Activated T-cell treated with anti-CD3 and anti-CD28 coated beads, Interleukin-2, amount 50 U/mL, for 4 hours (primary cell): Measurements from ENCODE around the gene STAT5B. TPM values are rescaled to one million over a fixed set of nuclear protein-coding genes. Genes with fewer than 3 reads are reported as not detected.

ENCODE experiments used
- total RNA-seq, 3 donors: library from RNA; stranded (reverse); gene quantifications; one replicate each; pipeline ENCODE4 v1.2.1, GENCODE V29; 2021

STAT5B gene
- total RNA-seq, 3 donors from 2014 or later, result 62.9 to 86.7 (median 71.9) TPM

Other genes starting within 250 kb of the STAT5B start
- under 1 TPM in 2 of 3 donors, not detected in 1; 0.08 to 0.13 TPM for gene C17orf113, start 225.8 kb downstream of the STAT5B start, total RNA-seq
- under 1 TPM in 2 of 3 donors, not detected in 1; 0.29 to 0.43 TPM for gene ZNF385C, start 177.9 kb downstream of the STAT5B start, total RNA-seq
- gene DHX58, start 163.7 kb downstream of the STAT5B start, total RNA-seq, result 1 to 10 TPM; 2.0 to 8.4 (median 6.9) TPM
- gene KAT2A, start 155.0 kb downstream of the STAT5B start, total RNA-seq, result 10 to 100 TPM; 70.1 to 92.5 (median 82.4) TPM
- under 1 TPM in 1 of 3 donors, not detected in 2; 0.10 TPM for gene HSPB9, start 153.6 kb downstream of the STAT5B start, total RNA-seq
- 10 to 100 TPM; 76.5 to 81.0 (median 79.1) TPM for gene RAB5C, start 121.4 kb downstream of the STAT5B start, total RNA-seq
- gene KCNH4, start 95.2 kb downstream of the STAT5B start, total RNA-seq, result 1 to 10 TPM; 2.2 to 2.6 (median 2.6) TPM
- gene HCRT, start 90.9 kb downstream of the STAT5B start, total RNA-seq, result not detected
- gene GHDC, start 81.9 kb downstream of the STAT5B start, total RNA-seq, result 10 to 100 TPM; 24.0 to 24.9 (median 24.7) TPM
- gene STAT5A, start 12.1 kb upstream of the STAT5B start, total RNA-seq, result 100 to 1,000 TPM; 193 to 264 (median 220) TPM
- 100 to 1,000 TPM; 172 to 175 (median 173) TPM for gene STAT3, start 112.1 kb upstream of the STAT5B start, total RNA-seq
- gene CAVIN1, start 146.9 kb upstream of the STAT5B start, total RNA-seq, result 1 to 10 TPM in 1 of 3 donors, under 1 TPM in 2; 0.76 to 1.1 (median 0.92) TPM
- 10 to 100 TPM; 12.8 to 18.0 (median 14.4) TPM for gene ATP6V0A1, start 182.5 kb upstream of the STAT5B start, total RNA-seq